Astrocyte of the hippocampus (primary cell): ENCODE results near the gene ARHGAP21.
A peak's percentile ranks its signal among the peaks of the same experiment; 100 is the strongest.
"Not testable (repeated sequence)": the region's sequence is repeated elsewhere in the genome, so short reads cannot be mapped to it uniquely, and the experiment has no call there.

Experiments used
- DNase-seq: peaks from one replicate; pipeline ENCODE4 v3.0.0; 2011; ENCODE audit warnings: low read depth, low spot score

ARHGAP21 gene

DNA sequence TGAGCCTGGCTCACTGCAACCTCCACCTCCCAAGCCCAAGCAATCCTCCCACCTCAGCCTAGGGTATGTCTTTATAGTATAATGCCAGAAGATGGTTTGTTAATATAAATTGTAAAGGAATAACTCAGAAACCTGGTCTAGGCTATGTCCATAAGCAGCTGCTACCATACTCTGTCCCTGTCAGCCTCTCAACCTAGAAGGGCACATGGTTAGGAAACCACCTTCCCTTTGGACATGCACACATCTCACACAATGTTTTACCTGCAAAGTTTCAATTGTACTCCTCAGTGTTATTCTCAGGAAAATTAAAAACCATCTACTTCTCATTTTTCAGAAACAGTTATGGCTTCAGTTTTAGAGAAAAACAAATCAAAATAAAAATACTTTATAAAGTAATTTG, 40.1 kb downstream of the ARHGAP21 start:
- no peak for DNase-seq

DNA sequence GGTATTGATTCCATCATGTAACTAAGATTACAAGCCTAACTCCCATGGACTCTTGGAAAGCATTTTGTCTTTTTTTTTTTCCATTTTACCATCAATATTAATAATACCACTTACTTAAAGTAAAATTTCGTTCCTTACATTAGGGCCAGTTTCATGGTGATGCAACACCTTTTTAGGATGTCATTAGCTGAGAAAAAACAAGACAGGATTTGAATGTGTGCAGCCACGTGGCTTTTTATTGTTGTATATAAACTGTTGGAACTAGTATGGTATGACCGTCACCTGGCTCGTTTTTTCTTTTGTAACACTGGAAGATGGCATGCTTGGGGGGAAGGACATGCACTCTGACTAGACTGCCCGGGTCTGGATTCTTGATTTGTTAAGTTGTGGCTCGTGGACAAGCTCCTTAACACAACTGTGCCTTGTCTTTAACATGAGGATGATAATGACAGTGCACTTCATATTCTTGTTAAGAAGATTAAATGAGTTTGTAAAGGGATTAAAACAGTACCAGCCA, 42.1 kb downstream of the ARHGAP21 start:
- DNase-seq, result no peak

DNA sequence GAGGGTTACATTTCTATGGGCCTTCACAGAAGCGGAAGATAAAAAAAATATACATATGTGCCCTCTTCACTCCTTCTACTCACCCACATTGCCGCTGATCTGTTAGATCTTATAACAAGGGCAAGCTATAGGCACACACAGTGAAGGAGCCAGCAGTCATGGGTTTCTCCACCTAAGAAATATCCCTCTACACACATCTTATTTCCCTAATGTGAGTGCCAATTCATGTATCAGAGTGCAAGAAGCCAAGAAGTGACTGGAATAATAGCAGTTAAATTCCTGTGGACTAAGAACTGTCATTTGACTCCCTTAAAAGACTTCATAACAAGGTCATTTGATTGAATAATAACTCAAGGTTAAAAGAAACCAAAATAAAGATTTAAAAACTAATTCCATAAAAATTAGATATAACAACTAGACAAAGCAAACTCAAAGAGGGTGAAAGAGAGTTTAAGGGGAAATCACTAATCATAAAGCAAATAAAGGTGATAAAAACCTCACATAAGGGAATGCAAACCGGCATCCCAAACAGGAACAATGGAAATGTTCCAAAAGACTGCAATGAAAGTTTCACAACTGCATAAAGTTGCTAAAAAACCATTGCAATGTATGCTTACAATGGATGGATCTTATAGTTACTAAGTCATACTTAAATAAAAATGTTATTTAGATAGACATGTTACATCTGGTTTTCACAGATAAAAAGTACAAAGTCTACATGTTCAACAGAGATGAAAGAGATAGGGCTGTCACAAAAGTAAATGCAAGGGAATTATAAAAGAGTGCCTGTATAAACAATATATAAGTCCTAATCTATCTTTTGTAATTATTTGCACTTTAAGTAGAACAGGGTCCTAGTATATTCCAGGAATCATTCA, 42.8 kb downstream of the ARHGAP21 start:
- peak; percentile 43 for DNase-seq

DNA sequence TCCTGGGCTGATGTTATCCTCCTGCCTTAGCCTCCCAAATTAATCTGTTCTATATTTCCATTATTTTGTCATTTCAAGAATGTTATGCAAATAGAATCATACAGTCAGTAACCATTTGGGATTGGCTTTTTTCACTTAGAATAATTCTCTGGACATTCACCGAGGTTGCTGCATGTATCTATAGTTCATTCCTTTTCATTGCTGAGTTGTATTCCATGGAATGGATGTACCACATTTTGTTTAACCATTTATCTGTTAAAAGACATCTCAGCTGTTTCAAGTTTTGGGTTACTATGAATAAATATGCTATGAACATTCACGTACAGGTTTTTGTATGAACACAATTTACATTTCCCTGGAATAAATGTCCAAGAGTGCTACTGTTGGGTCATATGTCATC, 44.9 kb downstream of the ARHGAP21 start:
- DNase-seq, result no peak

DNA sequence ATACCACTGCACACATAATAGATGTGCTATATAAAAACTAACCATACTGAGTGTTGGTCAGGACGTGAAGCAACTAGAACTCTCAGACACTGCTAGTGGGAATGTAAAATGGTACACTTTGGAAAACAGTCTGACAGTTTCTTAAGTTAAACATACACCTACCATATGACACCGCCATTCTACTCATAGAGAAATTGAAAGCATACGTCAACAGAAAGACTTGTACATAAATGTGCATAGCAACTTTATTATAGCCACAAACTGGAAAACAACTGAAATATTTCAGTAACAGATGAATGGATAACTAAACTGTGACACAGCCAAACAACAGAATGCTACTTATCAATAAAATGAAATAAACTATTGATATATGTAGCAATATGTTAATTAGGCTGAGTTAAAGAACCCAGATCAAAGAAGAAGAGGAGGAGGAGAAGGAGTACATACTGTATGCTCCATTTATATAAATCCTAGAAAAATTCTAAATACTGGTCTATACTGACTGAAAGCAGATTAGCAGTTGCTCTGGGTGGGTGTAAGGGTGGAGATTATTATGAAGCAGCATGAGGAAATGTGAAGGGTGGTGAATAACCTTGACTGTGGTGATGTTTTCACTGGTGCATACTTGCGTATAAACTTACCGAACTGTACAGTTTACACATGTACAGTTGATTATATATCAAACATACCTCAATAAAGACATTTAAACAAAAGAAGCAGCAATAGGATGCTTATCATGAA, 48.6 kb downstream of the ARHGAP21 start:
- no peak for DNase-seq

DNA sequence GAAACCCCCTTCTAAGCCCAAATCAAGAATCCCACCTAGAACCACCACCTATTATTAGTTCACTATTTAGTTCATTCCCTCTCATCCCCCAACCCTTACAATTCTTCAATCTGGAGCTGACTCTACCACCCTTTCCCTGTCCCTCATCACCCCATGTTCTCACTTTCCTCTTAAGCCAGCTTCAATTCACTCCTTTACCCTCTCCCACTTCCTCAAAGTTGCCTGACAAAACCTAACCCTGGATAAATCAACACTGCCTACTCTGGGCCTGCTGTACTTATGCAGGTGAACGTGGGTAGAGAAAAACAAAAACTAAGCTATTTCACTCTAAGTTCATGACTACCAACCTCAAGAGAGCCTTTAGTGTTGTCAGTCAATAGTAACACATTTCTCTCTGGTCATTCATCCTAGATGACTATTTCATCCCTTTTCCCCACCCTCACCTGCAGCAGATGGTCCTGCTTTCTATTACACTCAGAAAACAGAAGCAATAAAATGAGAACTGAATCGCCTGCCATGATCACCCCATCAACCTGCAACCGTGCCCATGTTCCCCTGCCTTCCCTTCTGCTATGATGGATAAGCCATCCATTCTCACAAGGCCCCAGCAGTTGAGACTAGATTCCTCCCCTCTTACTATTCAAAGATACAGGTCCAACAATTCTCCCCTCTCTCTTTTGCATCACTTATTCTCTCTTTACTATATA, 52.6 kb downstream of the ARHGAP21 start:
- no peak for DNase-seq

DNA sequence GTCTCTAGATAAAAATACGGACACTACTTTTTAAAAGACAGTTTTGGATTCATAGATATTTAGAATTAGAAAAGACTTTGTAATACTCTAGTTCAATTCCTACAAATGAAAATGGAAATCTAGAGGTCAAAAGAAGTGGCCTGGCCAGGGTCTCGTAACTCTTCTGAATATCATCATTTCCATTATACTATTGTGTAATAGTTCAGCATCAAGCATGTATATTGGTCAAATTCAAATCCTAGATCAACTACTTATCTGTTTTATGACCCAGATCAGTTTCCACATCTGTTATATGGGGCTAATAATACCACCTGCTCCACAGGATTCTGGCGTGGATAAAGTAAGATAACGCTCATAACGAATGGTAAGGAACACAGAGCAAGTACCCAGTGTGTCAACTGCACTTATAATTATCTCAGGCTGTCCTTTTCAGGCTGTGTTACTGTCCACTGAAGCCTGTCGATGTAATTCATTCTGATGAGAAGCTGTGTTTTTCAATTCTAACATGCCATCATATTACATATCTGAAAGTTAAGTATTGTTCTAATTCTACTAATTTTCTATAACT, 54.3 kb downstream of the ARHGAP21 start:
- DNase-seq, result no peak

DNA sequence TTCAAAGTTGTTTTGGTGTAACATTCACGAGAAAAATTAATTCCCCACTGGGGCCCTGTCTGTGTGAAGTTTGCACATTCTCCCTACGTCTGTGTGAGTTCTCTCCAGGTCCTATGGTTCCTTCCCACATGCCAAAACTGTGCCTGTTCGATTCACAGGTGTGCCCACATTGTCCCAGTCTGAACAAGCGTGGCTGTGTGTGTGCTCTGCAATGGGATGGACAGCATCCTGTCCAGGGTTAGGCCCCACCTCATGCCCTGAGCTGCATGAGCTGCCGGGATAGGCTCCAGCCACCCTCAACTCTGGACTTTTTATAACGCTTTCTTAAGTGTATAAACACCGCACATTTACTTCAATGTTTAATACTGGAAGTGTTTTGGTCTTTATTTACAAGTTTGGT, 55.4 kb downstream of the ARHGAP21 start:
- no peak for DNase-seq

DNA sequence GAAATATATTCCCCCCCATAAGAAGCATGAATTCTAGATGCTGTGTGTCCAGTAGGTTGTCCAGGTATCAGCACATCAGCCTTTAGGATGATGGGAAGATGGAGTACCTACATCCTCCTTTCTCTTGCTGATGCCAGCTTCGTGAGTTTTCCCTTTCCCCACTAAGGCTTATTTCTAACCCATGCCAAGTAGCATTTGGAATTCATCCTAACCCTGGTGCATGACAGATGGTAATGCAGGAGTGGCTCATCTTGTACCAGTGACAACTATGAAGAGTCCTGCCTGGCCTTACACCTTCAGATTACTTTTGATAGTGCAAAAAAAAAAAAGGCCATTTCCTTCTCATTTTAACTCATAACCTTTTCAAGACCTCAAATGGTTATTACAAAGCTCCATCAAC, 58.7 kb downstream of the ARHGAP21 start:
- no peak for DNase-seq

DNA sequence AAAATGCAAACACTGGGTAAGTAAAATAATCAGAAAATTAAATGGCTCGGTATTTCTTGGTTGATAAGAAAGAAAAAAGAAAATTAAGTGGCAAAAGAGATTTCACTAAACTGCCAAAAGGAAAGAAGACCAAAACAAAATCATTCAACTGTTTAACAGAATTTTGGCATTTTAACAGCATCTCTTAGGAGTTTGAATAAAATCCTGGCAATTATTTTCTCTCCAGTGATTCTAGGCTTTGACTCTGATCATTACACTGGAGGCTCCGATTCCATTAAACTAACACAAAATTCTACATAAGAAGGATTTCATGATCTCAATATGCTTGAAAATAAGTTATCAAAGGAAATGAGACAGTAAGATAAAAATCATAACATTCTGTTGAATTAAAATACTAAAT, 62.3 kb downstream of the ARHGAP21 start:
- no peak for DNase-seq

DNA sequence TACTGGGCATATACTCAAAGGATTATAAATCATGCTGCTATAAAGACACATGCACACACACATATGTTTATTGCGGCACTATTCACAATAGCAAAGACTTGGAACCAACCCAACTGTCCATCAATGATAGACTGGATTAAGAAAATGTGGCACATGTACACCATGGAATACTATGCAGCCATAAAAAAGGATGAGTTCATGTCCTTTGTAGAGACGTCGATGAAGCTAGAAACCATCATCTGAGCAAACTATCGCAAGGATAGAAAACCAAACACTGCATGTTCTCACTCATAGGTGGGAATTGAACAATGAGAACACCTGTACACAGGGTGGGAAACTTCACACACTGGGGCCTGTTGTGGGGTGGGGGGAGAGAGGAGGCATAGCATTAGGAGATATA, 65.4 kb downstream of the ARHGAP21 start:
- DNase-seq, result not testable (repeated sequence)

DNA sequence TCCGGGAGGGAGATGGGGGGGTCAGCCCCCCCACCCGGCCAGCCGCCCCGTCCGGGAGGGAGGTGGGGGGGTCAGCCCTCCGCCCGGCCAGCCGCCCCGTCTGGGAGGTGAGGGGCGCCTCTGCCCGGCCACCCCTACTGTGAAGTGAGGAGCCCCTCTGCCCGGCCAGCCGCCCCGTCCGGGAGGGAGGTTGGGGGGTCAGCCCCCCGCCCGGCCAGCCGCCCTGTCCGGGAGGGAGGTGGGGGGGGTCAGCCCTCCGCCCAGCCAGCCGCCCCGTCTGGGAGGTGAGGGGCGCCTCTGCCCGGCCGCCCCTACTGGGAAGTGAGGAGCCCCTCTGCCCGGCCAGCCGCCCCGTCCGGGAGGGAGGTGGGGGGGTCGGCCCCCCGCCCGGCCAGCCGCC, 67.4 kb downstream of the ARHGAP21 start:
- DNase-seq, result not testable (repeated sequence)

DNA sequence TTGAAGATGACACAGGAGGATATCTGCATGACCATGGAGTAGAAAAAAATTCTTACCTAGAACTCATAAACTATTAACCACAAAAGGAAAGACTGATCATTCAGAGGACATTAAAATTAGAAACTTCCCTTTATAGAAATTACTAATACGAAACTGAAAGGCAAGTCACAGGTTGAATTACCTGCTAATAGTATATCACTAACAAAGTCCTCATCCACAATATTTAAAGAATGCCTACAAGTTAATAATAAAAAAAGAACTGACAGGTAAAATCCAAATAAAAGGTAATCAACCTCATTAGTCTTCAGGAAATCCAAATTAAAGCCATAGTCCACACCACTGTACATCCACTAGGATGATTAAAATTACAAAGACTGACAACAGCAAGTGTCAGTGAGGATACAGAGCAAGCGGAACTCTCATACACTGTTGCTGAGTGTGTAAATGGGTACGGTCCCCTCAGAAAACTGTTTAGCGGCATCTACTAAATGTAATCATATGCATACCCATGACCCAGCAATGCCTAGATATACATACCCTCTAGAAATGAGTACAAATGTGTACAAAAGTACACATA, 71.2 kb downstream of the ARHGAP21 start:
- no peak for DNase-seq

DNA sequence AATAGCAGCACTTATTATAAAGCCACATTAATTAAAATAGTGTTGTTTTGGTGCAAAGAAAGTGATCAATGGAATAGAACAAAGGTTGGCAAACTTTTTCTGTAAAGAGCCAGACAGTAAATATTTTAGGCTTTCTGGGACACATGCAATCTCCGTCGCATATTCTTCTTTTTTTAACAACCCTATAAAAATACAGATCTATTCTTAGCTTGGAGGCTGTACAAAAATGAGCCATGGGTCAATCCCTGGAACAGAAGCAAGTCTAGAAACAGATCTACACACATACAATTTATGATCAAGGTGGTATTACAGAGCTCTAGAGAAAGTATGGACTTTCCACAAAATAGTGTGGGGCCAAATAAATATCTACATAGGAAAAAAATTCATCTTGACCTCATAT, 71.8 kb downstream of the ARHGAP21 start:
- DNase-seq, result no peak

DNA sequence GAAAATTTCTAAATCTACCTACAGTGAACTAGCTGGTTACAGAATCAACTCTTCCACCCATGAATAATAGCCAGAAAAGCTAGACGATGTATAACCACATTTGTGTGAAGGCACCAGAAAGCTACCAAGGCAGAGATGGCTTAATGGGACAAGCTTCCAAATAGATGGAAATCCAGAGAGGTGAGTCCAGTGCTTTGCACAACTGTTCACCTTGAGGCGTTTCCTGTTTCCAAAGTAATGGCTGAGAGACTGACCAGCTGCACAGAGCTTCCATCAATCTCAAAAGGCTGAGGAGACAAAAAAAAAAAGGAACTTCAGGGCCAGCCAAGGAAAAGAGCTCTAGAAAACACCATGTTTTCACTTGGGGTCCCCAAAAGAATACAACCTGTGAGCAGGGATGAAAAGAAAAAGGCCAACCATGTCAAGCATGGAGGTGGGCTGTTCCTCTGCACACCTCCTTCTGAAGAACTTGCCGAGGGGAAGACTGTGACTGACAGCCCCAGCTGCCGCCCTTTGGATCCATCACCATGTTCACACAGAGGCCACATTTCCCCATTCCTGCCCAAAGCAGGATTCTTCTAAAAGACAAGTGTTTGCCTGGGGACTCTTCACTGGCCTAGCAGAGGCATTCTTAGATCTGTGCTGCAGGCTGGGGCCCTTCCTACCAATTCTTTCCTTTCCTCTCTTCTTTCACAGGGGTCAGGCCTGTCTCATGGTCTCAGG, 72.9 kb downstream of the ARHGAP21 start:
- no peak for DNase-seq

DNA sequence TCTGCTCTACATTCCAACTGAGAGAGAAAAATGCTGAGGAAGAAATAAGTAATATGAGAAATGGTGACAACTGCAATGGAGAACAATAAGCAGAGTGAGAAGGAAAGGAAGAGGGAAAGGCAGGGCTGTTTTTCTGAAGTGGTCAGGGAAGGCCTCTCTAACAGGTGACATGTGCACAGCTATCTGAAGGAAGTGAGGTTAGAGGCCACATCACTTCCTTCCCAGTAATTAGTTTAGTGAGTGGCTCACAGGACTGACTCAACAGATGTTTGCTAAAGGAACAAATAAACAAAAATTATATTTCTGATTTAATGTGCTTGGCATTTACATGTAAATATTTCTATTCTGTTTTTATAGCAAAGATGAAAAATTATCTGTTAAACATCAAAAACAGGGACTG, 77.9 kb downstream of the ARHGAP21 start:
- DNase-seq, result no peak

DNA sequence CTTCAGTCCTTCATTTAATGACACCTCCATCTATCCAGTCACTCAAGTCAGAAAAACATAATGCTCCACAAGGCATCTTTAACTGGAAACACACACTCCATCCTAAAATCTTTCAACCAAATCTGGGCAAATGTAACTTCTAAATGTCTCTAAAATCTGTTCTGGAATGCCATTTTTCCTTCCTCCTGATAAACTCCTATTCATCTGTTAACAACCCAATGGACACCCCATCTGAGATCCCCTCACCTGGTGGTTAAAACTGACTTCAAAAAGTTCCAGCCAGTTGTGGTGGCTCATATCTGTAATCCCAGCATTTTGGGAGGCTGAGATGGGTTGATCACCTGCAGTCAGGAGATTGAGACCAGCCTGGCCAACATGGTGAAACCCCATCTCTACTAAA, 78.7 kb downstream of the ARHGAP21 start:
- DNase-seq, result no peak

DNA sequence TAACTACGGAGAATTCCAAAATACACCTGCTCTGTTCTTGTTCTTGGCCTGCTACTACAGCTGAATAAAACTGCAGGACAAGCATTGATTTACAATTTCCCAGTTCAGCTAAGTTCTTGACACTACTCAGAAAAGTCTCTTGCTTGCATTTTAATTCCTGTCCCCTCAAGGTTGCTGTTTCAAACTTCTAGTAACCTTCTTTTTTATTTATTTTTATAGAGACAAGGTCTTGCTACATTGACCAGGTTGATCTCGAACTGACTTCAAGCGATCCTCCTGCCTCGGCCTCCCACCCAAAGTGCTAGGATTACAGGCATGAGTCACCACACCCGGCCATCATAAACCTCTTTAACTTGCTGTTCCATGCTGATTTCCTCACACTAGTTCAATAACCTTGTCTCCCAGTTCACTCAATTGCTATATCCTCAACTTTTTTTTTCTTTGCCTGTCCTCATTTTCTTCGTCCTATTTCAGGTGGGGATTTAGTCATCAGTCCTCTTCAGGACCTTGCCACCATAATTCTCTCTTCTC, 79.9 kb downstream of the ARHGAP21 start:
- DNase-seq, result no peak

DNA sequence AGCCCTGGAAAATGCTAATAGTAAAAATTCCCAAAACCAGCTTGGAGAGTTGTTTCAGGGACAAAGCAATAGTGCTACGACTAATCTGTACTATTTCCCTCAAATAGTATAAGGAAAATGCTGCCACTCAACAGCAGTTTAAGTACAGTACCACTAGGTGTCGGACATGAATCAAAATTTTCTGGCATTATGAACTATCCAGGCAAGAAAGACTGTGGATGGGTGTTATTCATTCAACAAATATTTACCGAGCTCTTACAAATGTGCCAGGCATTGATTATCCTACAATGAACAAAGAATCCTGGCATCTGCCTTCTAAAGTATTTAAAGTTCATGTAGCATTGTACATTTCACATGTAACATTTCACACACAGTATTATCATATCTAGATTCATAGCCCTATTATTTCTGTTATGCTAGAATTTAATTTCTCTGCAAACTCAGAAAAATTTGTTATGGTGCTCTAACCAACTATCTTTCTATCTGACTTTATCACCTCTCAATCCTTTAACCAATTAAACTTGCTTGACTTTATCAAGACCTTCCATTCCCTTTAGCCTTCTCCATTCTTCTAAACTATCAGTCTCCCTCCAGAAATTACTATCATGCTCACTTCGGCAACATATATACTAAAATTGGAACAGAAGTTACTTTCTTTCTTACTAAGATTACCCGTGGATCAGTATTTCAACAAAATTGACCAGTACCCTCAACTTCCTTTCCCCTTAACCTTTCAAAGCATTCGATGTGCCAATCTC, 80.6 kb downstream of the ARHGAP21 start:
- peak; percentile 81 for DNase-seq

DNA sequence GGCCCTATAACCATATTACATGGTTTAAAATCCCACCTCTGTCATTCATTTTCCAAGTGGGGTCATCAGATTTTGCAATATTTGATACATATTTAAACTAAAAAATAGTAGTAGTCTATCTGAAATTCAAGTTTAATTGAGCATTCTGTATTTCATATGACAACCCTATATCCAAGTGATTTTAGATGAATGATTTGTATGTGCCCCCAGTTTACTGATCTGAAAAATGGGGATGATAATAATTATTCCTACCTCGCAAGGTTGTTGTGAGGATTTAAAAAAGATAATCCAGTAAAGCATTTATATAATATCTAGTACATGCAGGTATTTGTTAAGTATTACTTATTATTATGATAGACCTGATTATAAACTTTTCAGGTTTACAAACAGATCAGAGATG, 84.6 kb downstream of the ARHGAP21 start:
- no peak for DNase-seq
